Measurements from ENCODE around the gene PDCL3.

DNA sequence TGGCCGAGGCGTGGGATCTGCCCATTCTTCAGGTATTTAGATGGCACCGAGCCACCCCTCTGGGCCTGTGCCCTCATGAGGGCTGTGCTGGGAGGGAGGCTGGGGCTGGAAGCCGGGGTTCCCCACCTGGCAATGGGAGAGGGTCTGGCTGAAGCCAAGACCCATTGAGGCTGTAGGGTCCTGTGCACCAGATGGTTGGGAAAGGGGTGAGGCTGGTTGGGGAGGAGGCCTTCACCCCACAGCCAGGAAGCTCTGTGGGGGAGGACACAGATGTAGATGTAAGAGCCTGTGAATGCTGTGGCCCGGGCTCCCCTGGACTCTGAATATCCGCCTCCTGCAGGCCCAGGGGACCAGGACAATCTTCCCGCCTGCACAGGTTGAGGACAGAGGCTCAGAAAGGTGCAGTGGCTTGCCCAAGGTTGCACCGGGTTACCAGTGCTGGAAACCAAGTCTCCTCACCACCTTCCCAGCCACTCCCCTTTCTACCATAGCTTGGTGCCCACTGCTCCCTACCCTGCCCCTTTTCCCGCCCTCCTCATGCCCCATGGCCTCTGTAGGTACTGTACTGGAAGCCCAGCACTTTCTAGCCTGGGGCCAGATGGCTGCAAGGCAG, 49.7 kb downstream of the PDCL3 start:
- no peak for TF ChIP-seq CTCF (IDR thresholded peaks at IDR 0.05; ENCODE audit: extremely low read depth in 1 of 2, insufficient read depth in 1 of 2, low read depth in 1 of 2, low read length in 2 of 2)
- no peak for TF ChIP-seq POLR2A (IDR thresholded peaks at IDR 0.05; ENCODE audit: low read depth, low read length)
- no peak for TF ChIP-seq FOS (IDR thresholded peaks at IDR 0.05; ENCODE audit: borderline replicate concordance, insufficient read depth, low read length)
- no peak for TF ChIP-seq POLR2AphosphoS5 (IDR thresholded peaks at IDR 0.05; ENCODE audit: insufficient read depth, low read depth, low read length)
- TF ChIP-seq JUN (IDR thresholded peaks at IDR 0.05; ENCODE audit: borderline replicate concordance, insufficient read depth, insufficient read length, low read depth), result no peak
- no peak for TF ChIP-seq EZH2 (IDR thresholded peaks at IDR 0.05; ENCODE audit: borderline replicate concordance, low read depth, low read length, severe bottlenecking)
- no peak for TF ChIP-seq MYC (IDR thresholded peaks at IDR 0.05; ENCODE audit: low read depth, low read length)
